Endometrium (tissue), 2 donors: ENCODE results near the gene TMEM106C.

Source experiments
- FAIRE-seq: peaks from 2 replicates; lab custom pipeline; 2012; peaks lifted over from hg19 to GRCh38; lab: Jason Lieb, UNC
- donor health status: control.
- donor health status: control.

Gene TMEM106C

GRCh38 chr12:48016373-48017020, 53.1 kb downstream of the TMEM106C start:
- FAIRE-seq, result no peak

- FAIRE-seq, result no peak
Observed at GRCh38 chr12:48017496-48017895, 54.1 kb downstream of the TMEM106C start.

GRCh38 chr12:48017921-48018617, 54.7 kb downstream of the TMEM106C start:
- FAIRE-seq, result no peak
